Hematopoietic multipotent progenitor cell treated with erythropoietin and hydrocortisone succinate and interleukin-3 and kit ligand, for 15 days (in vitro differentiated cells): ENCODE measurements around the gene C1orf210.

Experiments used
- DNase-seq: peaks from one replicate; pipeline ENCODE4 v3.0.0-alpha.2; 2015; ENCODE audit warnings: low spot score

The C1orf210 gene

DNA sequence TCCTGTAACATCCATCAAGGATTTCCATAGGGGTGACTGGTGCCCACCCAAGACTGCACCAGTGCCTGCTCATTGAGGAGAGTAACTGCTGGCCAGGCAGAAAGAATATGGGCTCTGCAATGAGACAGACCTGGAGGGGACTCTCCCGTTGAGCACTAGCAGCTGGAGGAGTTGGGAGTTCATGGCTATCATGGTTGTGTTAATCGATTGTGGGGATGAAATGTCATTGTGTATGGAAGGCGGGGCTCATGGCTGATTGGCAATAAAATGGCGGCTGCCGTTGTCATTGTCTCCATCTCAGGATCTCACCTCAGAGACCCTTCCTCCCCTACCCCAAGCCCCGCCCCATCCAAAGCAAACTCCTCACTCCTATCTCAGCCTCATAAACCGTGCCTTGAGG lies 11.7 kb downstream of the C1orf210 start:
- no peak for DNase-seq

DNA sequence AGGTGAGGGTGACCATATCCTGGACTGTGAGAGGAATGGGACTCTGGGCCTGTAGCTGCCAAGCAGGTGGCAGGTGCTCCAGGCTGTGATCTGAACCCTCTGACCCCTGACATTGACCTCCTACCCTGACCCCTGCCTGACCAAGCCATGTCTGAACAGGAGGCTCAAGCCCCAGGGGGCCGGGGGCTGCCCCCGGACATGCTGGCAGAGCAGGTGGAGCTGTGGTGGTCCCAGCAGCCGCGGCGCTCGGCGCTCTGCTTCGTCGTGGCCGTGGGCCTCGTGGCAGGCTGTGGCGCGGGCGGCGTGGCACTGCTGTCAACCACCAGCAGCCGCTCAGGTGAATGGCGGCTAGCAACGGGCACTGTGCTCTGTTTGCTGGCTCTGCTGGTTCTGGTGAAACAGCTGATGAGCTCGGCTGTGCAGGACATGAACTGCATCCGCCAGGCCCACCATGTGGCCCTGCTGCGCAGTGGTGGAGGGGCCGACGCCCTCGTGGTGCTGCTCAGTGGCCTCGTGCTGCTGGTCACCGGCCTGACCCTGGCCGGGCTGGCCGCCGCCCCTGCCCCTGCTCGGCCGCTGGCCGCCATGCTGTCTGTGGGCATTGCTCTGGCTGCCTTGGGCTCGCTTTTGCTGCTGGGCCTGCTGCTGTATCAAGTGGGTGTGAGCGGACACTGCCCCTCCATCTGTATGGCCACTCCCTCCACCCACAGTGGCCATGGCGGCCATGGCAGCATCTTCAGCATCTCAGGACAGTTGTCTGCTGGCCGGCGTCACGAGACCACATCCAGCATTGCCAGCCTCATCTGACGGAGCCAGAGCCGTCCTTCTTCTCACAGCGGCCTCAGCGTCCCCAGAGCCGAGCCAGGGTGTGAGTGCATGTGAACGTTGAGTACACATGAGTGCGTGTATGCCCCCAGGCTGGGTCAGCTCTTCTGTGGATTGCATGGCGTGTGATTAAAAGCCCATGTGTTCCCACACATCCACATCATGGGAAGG lies 12.5 kb downstream of the C1orf210 start:
- no peak for DNase-seq

DNA sequence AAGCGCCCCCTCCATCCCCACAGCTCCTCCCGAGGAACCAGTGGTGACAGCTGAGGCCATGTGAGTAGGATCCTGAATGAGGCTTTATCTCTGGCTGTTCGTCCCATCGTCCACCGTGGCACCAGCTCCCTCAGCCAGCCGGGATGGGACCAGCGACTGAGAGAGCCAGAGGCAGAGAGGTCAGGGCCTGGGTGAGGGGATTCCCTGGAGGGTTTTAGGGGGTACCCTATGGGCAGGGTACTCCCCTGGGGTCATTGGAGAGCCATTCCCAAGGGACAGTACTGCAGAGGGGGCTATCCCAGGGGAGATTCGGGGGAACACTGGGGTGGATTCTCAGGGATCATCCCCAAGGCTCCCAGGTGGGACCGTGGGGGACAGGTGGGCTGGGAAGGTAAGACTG lies 13.2 kb downstream of the C1orf210 start:
- DNase-seq: no peak

DNA sequence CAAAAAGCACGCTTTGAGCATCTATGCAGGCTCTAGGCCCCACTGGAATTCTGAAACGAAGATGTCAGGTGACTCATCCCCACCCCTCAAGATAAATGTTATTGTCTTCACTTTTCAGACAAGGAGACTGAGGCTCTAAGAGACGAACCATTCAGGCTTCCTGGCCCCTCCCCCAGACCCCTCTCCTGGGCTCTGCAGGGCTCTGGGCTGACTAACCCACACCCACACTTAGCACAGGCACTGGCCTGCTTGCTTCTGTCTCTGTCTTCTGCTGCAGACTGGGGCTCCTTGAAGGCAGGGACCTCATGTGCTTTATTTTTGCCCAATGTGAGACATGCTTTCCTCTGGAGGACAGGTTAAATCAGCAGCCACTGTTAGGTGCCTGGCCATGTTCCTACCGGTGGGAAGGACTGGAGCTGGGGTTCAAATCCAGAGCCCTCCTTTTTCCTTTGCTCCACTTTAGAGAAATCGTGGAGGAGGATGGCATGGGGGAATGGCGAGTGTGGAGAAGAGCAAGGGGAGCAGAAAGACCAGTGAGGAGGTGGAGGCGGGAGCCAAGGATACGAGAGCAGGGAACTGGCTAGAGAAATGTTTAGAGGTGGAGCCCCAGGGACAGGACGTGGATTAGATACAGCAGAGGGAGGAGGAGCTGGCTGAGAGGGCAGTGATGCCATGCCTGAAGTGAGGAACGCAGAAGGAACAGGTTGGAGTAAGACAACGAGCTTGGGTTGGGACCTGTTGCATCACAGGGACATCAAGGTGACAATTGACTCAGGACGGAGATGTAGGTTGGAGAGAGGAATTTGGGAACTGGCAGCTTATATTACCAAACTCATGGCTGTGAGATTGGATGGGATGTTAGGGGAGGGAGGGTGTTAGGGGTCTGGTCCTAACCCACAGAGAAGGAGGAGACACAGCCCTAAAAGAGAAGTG lies 13.9 kb downstream of the C1orf210 start:
- no peak for DNase-seq

DNA sequence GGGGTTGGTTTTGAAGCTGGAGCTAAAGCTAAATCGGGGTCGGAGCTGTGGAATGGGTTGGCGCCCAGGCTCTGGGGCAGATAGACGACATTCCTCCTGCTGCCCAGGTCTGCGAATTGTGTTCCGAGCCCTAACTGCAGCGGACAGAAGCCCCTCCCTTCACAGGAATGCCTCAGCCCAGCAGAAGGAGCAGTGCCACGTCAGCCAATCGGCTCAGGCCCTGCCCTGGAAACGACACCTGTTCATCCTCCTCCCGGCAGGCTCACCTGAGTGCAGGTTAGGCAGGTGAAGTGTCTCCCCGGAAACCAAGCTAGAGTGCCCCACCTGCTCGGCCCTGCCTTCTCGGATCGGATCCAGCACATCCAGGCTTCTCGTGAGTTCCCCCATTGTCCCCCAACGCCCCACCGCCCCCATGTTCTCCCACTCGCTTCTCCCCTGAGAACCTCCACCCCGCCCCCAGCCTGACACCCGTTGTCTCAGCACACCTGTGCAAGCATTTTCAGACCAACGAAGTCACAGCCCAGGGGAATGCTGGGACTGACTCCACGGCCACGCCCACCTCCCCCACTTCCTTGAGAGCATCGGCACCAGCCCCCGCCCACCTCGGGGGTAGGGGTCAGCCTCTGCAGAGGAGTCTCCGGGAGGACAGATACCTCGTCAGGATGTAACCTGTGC lies 14.8 kb downstream of the C1orf210 start:
- no peak for DNase-seq

DNA sequence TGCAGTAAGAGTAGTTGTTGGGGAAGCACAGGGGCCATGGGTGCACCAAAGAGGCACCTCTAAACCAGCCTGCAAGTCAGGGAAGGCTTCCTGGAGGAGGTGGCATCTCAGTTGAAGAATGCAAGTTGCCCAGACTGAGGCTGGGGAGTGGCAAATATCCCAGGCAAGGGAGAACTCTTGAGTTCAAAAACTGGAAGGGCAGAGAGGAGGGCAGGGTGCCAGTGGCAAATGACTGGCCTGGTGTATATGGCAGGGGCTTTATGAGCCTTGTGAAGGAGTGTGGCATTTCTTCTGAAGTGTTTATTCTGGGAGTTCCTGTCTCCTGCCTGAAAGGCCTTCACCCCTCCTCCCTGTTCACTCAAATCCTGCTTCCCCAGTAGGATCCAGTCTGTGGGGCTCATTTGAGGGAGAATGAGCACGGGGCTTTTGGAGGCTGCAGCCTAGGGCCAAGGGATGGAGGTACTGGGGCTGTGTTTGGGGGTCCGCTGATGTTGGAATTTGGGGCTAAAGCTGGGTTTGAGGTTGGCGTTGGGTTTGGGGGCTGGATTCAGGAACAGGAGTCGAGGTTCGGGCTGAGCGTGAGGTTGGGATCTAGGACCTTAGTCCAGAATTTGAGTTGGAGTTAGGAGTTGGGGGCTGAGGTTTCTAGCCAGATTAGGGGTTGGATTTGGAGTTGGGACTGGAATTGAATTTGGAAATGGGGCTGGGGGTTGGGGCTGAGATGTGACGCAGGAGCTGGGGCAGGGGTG lies 15.6 kb downstream of the C1orf210 start, which contains the start of gene TMEM125:
TSS of gene TMEM125 (plus strand) at position 357 of the 749 bp plus-strand sequence. CDS start 2,740 bp downstream, outside the sequence.
- no peak for DNase-seq

DNA sequence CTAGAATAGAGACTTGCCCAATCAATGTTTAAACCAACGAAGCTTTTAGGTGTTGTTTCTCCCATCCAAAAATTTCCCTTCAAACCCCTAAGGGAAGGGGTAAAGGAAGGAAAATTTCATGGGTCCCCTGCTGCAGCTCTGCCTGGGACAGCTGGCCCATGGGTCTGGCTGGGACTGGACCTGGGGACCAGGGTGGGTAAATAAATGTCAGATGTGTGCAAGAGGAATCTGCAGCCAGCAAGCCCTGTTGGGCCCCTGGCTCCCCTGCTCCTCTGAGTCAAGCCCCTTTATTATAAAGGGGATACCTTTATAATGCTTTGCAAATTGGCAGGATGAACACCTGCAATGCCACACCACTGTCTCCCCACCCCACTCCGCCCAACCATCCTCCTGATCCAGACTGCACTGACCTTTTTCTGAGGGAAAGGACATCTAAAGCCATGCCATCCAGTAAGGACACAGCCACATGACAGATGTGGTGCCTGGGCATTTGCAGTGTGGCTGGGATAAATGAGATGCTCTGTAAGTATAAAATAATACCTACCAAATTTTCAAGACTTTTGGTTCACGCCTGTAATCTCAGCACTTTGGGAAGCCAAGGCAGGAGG lies 17.5 kb downstream of the C1orf210 start:
- no peak for DNase-seq

DNA sequence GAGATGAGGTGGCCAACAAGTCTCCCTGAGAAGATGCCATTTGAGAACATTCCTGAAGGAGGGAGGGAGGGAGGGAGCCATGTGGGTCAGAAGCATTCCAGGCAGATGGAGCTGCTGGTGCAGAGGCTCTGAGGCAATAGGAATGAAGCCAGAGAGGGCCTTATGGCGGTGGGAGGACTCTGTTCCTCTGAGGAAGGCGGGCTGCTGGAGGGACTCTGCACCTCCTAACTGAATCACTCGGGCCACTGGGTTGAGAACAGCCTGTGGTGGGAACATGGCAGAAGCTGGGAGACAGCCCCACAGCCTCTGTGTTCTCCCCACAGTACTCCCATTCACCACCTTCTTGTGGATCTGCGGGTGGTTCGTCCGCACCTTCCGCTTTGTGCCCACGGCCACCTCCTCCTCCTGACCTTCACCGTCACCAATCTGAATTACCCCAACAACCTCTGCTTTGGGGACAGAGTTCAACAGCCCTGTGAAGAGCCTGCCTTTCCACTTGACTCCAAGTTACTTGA lies 18.0 kb downstream of the C1orf210 start:
- DNase-seq: no peak

DNA sequence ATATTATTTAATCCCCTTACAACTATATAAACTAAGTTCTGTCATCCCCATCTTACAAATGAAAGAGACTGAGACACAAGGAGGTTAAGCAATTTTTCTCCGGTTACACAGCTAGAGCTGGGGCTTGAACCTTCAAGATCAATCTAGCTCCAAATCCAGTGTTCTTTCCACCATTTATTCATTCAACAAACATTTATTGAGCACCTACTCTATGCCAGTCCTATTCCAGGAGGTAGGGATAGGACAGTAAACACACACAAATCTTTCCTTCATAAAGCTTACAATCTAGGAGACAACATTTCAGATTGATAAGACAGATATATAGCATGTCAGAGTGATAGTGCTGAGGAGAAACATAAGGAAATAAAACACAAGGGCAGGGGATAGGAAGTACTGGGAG lies 18.5 kb downstream of the C1orf210 start:
- DNase-seq: no peak

DNA sequence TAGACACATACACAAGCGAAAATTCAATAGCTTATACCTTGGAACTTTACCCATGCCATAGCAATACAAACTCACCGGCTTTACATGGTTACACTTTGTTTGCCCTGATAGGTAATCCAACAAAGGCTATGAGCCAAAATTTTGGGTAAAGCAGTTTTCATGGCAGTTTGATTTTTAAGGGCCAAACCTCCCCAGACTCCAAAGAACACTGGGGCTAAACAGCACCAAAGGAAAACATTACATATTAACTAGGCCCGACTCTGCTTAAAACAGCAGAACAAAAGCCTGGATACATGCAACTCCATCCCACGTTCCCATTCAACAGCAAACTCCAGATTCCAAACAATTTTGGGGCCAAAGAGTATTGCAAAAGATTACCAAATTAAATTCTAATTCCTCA lies 19.9 kb downstream of the C1orf210 start:
- no peak for DNase-seq

DNA sequence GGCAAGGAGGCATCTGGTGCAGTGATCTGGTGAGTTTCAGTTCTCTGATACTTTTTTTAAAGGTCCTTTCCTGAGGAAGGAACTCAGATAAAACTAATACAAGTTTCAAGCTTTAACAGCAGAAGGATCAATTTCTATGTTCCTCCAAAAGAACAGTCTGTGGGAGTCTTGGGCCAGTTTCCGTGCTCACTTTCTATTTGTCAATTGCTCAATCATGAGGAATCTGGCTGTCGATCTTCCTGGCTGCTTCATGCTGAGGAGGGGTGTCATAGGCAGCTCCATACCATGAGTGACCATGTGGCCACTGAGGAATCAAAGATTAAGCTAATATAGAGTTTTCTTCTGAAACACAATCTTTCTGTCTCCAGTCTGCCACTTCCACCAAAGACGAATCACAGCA lies 27.0 kb downstream of the C1orf210 start:
- no peak for DNase-seq

DNA sequence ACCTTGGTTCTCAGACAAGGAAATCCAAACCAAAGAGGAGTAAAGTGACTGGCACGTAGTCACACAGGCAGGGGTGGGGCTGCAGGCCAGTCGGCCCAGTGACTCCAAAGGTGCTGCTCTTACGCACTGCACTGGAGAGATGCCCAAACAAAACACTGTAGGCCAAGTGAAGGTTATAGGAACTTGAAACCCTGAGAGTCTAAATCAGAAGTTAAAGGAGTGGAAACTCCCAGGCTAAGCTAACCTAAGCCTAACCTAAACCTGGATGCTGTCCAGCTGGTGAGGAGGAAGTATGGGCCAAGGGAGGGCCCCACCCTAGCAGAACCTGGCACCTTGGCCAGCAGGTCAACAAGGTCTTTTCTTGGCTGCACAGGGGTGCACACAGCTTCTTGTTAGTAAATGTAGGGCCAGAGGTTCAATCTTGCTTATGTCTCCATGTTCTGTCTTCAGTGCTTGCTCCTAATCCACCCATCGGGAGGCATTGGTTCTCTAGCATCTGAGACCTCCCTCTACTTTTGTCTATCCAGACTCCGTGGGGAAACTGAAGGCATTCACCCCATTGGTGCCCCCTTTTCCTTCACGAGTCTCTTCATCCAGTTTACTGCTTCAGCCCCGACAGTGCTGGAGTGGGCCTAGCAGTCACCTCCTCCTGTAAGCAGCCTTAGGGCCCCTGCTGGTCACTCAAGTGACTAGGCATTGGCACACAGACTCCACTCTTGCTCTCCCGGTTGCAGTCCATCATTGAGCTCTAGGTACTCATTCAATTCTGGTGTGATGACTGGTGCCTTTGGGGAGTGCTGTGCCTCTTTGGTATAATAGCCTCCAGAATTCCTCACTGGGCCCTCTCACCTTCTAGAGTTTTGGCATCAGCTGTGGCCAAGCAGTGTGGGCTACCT lies 28.5 kb downstream of the C1orf210 start:
- DNase-seq: no peak

DNA sequence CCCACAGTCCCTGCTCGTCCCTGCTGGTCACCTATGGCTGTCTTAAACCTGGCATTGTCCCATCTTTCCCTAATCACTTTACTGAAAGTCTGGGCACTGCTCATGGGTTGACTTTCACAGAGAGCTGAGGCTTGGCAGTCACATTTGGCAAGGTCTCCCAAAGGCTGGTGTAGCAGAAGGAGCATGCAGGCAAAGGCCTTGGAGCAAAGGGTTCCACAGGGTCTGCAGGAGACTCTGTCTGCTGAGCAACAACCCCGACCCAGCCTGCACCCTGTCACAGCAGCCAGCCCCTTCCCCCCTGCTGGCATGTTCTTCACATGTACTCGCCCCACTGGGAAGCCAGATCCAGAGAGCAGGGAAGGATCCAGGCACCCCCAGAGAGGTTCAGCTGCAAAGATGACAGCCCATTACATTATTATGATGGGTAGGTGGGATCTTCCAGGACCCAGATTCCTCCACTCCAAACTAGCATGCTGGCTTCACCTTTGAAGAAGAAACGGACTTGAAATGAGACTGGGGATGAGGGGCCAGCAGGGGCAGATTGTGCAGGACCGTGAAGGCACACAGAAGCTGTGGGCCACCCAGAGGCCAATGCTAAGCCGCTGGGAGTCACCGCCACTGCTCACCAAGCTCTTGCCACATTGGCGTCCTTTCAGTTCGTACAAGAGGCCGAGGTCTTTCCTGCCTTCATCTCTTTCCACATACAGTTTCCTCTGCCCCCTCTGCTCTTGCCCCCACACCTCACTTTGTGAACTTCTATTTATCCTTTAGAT lies 29.8 kb downstream of the C1orf210 start:
- no peak for DNase-seq

DNA sequence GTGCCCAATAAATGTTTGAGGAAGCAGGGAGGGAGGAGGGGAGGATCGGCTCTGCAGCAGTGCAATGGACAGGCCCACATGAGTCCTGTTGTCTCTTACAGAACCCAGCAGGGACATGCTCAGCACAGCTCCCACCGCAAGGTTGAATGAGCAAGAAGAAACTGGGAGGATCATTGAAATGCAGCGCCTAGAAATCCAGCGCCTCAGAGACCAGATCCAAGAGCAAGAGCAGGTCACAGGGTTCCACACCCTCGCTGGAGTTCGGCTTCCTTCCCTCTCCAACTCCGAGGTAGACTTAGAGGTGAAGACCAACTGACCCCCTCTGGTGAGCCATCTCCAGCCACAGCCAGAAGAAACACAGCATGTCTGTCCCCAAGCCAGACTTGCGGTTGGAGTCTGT lies 31.5 kb downstream of the C1orf210 start:
- DNase-seq: no peak

DNA sequence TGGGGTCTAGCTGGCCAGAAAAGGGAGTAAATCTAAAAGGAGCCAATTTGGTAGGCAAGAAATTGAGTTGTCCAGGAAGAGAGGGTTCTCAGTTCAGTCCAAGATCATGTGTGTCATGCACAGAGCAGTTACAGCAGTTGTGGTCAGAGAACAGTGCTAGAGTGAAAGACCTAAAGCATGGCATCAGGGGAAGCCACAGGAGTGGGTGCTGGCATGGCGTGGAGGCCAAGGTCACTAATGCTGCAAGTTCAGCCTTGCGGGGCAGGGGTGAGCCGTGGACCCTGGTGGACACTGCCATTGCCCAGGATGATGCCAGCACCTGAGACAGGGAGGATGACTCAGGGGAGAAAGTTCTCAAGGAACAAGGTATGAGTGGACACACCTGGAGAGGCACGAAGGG lies 32.2 kb downstream of the C1orf210 start:
- DNase-seq: no peak

DNA sequence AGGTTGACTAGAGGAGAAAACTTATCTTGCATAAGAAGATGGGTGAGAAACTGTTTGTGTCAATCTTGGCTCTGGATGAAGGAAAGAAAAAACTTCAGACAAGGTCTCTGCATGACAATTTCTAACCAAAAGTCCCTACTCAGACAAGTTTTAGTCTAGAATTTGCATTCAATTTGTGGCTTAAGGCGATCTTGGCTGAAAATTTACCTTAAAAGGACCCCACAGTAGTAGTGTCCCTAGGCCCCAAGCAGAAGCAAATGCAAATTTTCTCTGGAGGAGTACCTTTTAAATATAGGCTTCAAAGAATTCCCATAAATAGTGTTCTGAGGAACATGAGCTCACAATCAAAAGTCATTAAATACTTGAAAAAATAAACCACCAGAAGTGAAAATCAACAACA lies 33.2 kb downstream of the C1orf210 start:
- DNase-seq: no peak

DNA sequence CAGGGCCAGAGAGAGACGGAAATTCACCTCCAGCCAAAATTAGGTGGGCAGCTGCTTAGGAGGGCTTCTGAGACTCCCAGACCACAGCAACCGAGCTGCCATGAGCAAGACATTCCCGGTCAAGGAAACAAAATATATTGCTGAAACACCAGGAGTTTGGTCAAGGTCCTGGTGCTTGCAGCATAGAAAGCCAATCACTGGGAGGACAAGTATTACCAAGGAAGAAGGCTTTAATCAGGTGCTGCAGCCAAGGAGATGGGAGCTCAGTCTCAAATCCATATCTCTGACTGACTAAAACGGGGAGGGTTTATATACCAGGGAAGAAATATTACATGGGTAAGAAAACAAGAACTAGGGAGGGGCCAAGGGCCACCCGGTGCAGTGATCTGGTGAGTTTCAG lies 34.4 kb downstream of the C1orf210 start:
- no peak for DNase-seq

DNA sequence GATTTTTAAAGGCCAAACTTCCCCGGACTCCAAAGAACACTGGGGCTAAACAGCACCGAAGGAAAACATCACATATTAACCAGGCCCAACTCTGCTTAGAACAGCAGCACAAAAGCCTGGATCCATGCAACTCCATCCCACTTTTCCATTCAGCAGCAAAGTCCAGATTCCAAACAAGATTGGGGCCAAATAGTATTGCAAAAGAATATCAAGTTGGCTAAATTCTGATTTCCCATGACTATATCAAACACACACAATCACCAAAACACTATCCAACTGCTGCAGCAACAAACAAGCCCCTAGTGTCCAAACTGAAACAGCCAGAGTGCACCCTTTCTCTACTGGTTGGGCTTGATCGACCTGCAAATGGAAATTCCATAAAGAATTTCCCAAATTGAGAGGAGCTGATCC lies 35.0 kb downstream of the C1orf210 start:
- DNase-seq: no peak
